Subcutaneous adipose tissue (tissue), 4 donors: ENCODE data around the gene LFNG. TPM values are rescaled to one million over a fixed set of nuclear protein-coding genes. Genes with fewer than 3 reads are reported as not detected.

ENCODE experiments used
- CTCF ChIP-seq: fragments of 450-650 bp; IDR thresholded peaks from one replicate; pipeline ENCODE4 v1.5.1; 2016; ENCODE audit warnings: low read depth, mild to moderate bottlenecking, control low read depth, antibody characterized with exemption, moderate library complexity
- total RNA-seq, 4 donors: library from RNA; depleted of rRNA; stranded (reverse); fragments of >200 nt; gene quantifications; one replicate each; pipeline ENCODE4 v1.1.0, GENCODE V29; 2016

Gene LFNG
- total RNA-seq, 4 donors from 2014 or later, result 6.8 to 21.1 (median 14.5) TPM

GRCh38 chr7:2520131-2520760, 672 bp downstream of the LFNG start:
- no peak for TF ChIP-seq CTCF

- TF ChIP-seq CTCF, result no peak
Measured at GRCh38 chr7:2520761-2521290, 1.3 kb downstream of the LFNG start.

DNA sequence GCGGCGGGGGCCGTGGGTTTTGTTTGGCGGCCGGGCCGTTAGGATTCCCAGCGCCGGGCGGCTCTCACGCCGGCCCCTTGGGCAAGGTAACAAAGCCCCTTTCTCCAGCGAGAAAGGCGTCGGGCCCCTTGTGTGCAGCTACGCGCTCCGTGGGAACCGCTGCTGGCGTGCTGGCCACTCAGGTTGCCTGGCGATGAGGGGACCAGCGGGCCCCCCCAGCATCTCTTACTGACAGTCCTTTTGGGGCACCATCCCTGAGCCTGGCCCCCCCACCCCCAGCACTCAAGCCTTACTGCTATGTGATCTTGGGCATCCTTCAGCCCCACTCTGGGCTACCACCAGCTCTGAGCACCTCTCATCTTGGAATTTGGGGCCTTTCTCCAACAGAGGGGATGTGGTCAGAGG, 1.8 kb downstream of the LFNG start:
- no peak for TF ChIP-seq CTCF

DNA sequence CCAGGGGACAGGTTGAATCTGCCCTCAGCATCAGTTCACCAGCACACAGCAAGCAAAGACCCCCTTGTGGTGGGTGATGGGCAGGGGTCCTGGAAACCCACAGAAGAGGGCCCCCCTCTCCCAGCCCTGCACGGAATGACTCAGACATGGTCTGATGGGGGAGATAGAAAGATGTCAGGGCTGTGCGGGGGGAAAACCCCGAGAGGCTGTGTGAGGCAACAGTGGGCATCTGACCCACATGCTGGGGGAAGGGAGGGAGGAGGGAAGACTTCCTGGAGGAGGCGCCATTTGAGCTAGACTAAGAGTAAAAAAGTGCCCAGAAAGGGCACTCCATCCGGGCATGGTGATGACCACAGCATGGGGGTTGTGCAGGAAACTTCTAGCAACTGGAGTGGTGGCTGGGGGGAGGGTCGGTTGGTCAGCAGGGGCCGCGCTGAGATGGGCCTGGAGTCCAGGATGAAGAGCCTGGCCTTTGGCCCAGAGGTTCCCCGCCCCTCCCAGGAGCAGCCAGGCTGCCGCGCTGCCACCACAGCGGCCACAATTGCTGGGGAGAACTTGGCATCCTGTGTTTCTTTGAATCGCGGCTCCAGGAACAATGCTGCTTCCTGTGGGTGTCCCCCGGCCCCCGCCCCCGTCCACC, 2.5 kb downstream of the LFNG start:
- no peak for TF ChIP-seq CTCF

- TF ChIP-seq CTCF, result no peak
Measured at GRCh38 chr7:2522780-2523433, 3.3 kb downstream of the LFNG start.

GRCh38 chr7:2523461-2523936, 3.9 kb downstream of the LFNG start:
- TF ChIP-seq CTCF, result no peak
